Measurements from ENCODE around the gene HPX.

Gene HPX

DNA sequence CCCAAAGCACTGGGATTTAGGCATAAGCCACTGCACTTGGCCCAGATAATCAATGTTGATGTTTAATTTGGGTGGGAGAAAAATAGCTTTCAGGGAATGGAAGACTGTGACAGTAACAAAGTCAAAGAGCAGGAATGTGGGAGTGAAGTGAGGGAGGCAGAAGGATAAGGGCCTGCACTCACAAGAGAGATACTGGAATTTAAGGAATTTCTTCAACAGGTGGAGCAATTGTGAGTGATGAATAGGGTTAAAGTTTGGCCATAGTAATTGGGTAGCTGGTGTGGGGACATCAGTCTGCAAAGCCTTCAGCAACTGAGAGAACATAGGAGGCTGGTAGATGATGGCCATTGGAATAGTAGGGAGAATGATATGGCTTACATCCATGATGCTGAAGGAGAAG is 13.3 kb downstream of the HPX start:
- Mint-ChIP-seq H3K4me3 (no peak overlapping the region), H3K27me3 (peaks cover 21% of the 10 kb centered on the region)

GRCh38 chr11:6420677-6421076 is 20.1 kb downstream of the HPX start:
- Mint-ChIP-seq H3K36me3 (ENCODE audit: insufficient read depth) (no peaks in the 10 kb centered on the region), H3K27ac (ENCODE audit: low read depth) (no peak overlapping the region), H3K4me1 (peaks cover 5% of the 10 kb centered on the region), H3K4me3 (no peak overlapping the region), H3K27me3 (peaks cover 38% of the 10 kb centered on the region), H3K9me3 (no peaks in the 10 kb centered on the region)
- DNase-seq (ENCODE audit: low spot score in 2 of 2) (no peak), ATAC-seq (replicated peaks; ENCODE audit: extremely low read depth, poor library complexity, severe bottlenecking) (no peak)

More for the DNA sequence above, 13.3 kb downstream of the HPX start:
- Mint-ChIP-seq H3K4me1 (no peaks in the 10 kb centered on the region), H3K9me3 (no peaks in the 10 kb centered on the region), H3K27ac (ENCODE audit: low read depth) (no peak overlapping the region), H3K36me3 (ENCODE audit: insufficient read depth) (no peaks in the 10 kb centered on the region)
- ATAC-seq (replicated peaks; ENCODE audit: extremely low read depth, poor library complexity, severe bottlenecking) (no peak), DNase-seq (ENCODE audit: low spot score in 2 of 2) (no peak)

DNA sequence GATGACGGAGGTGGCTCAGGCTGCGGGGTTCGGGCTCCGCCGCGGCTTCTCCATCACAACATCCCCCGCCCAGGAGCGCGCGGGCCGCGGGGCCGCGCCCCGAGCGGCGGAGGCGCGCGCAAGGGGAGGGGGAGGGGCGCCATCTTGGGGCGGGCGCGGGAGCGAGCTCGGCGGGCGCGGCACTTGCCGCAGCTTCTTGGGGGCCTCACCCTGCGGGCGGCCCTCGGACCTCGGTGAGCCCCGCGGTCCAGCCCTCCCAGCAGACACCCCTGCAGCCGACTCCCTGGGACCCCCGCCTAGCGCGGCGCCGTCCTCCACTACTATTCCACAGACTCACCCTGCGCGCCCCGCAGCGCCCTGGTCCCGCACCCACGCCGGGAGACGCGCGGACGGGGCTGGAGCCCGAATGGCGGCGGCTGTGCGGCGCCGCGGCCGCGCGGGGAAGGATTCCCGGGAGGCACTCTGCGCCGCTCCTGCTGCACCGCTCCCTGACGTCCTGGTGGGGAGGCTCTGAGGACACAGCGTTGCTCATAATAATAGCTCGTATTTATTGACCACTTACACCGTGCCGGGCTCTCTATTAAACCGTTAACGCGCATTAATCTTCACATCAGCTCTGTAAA is 21.7 kb downstream of the HPX start, which contains the start of gene APBB1:
Gene APBB1, minus strand, starts transcription at position 86 of the 623 bp plus-strand sequence. CDS start 7,747 bp downstream, outside the sequence.
- Mint-ChIP-seq H3K4me3 (no peak within 1 kb of the TSS), H3K27ac (ENCODE audit: low read depth) (peak within 1 kb of the TSS; percentile 39), H3K36me3 (ENCODE audit: insufficient read depth) (no peaks in the 10 kb centered on the region), H3K9me3 (no peaks in the 10 kb centered on the region), H3K4me1 (peaks cover 5% of the 10 kb centered on the region), H3K27me3 (peaks cover 33% of the 10 kb centered on the region)
- peak; percentile 79 for ATAC-seq (replicated peaks; ENCODE audit: extremely low read depth, poor library complexity, severe bottlenecking)
- peak; percentile 51 to 57 for DNase-seq (ENCODE audit: low spot score in 2 of 2)

DNA sequence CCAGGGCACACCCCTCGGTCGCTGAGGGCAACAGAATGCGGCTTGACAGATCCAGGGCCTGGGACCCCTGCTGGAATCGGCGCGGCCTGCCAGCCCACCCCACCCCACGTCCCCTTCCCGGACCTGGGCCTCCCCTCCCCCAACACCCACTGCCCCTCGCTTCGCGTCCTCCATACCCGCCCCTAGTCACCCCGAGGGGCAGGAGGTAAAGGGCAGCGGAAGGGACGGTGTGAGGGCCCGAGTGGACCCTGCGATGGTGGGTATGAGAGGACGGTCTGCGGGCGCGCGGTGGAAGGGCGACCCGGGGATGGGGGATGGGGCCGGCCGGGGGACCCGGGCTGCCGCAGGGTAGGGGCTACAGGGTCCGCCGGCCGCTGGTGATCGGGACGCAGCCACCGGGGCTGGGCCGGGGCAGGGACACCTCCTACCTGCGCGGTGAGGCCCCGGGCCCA is 22.2 kb downstream of the HPX start:
- DNase-seq (ENCODE audit: low spot score in 2 of 2) = no peak
- H3K4me1 Mint-ChIP-seq = peaks cover 5% of the 10 kb centered on the region
- H3K9me3 Mint-ChIP-seq = no peaks in the 10 kb centered on the region
- H3K4me3 Mint-ChIP-seq = no peak overlapping the region
- no peaks in the 10 kb centered on the region for H3K36me3 Mint-ChIP-seq (ENCODE audit: insufficient read depth)
- no peak overlapping the region for H3K27ac Mint-ChIP-seq (ENCODE audit: low read depth)
- peaks cover 27% of the 10 kb centered on the region for H3K27me3 Mint-ChIP-seq
- ATAC-seq (replicated peaks; ENCODE audit: extremely low read depth, poor library complexity, severe bottlenecking) = peak; percentile 21

- Mint-ChIP-seq H3K4me3 (no peak overlapping the region), H3K9me3 (no peaks in the 10 kb centered on the region), H3K4me1 (peaks cover 8% of the 10 kb centered on the region), H3K27me3 (peaks cover 22% of the 10 kb centered on the region), H3K36me3 (ENCODE audit: insufficient read depth) (no peaks in the 10 kb centered on the region), H3K27ac (ENCODE audit: low read depth) (no peak overlapping the region)
- DNase-seq (ENCODE audit: low spot score in 2 of 2) = no peak
- no peak for ATAC-seq (replicated peaks; ENCODE audit: extremely low read depth, poor library complexity, severe bottlenecking)
Observed at GRCh38 chr11:6417907-6418556, 22.8 kb downstream of the HPX start.

DNA sequence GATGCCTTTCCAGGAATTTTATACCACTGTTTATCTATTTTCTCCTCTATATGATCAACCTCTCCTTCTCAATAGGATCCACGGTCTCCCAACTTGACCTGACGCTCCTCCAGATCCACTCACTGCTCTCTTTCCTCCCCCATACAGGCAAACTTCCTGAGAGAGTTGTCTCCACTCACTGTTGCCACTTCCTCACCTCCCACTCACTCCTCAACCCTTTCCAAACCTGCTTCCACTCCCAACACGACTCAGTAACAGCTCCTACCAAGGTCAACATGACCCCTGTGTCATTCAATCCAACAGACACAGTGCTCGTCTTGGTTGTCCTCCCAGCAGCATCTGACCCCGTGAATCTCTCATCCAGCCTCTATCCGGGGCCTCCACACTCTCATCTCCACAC is 25.0 kb downstream of the HPX start:
- Mint-ChIP-seq H3K27ac (ENCODE audit: low read depth) (no peak overlapping the region), H3K9me3 (no peaks in the 10 kb centered on the region), H3K4me3 (no peak overlapping the region), H3K36me3 (ENCODE audit: insufficient read depth) (no peaks in the 10 kb centered on the region), H3K27me3 (peaks cover 2% of the 10 kb centered on the region), H3K4me1 (peaks cover 15% of the 10 kb centered on the region)
- no peak for ATAC-seq (replicated peaks; ENCODE audit: extremely low read depth, poor library complexity, severe bottlenecking)
- DNase-seq (ENCODE audit: low spot score in 2 of 2) = no peak

DNA sequence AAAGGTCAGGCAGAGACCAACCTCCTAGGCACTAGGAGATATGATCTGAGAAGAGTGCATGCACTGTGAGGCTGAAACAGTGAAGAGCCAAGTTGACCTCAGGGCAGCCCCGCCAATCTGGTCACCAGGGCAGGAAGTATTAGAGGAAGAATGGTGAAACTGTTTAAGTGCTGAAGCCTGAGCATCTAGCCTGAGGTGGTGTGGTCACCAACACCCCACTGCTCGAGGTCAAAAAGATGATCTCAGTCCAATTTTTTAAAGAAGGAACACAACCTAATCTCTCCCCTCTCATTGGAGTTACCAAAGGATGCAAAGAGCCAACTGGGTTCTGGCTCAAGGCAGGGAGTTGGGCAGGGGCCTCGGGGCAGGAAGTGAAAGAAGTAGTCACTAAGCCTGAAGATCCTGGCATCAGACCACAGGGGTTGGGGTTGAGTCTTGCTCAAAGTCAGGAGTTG is 25.9 kb downstream of the HPX start:
- no peaks in the 10 kb centered on the region for H3K27me3 Mint-ChIP-seq
- no peak overlapping the region for H3K27ac Mint-ChIP-seq (ENCODE audit: low read depth)
- DNase-seq (ENCODE audit: low spot score in 2 of 2) (no peak), ATAC-seq (replicated peaks; ENCODE audit: extremely low read depth, poor library complexity, severe bottlenecking) (no peak)
- H3K9me3 Mint-ChIP-seq = no peaks in the 10 kb centered on the region
- no peak overlapping the region for H3K4me3 Mint-ChIP-seq
- H3K36me3 Mint-ChIP-seq (ENCODE audit: insufficient read depth) = peaks cover 2% of the 10 kb centered on the region
- peaks cover 15% of the 10 kb centered on the region for H3K4me1 Mint-ChIP-seq

DNA sequence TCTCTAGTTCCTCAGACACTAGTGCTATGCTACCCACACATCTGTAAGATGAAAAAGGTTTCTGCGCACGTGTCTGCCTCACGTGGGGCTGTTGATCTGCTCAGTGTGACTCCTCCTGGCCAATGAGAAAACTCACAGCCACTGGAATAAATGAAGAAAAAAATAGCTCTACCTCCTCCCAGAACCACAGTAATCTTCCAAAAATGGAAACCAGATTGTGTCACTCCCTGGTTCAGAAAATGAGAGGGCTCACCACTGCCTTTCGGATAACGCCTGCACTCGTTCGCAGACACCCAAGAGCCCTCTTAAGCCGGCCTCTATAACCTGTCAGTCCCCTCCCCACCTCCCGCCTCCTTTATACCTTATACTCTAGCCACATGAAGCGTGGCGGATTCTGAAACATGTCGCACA is 27.0 kb downstream of the HPX start:
- DNase-seq (ENCODE audit: low spot score in 2 of 2) (no peak), ATAC-seq (replicated peaks; ENCODE audit: extremely low read depth, poor library complexity, severe bottlenecking) (peak; percentile 48)
- H3K9me3 Mint-ChIP-seq = no peaks in the 10 kb centered on the region
- peaks cover 4% of the 10 kb centered on the region for H3K36me3 Mint-ChIP-seq (ENCODE audit: insufficient read depth)
- no peak overlapping the region for H3K27ac Mint-ChIP-seq (ENCODE audit: low read depth)
- H3K27me3 Mint-ChIP-seq = no peaks in the 10 kb centered on the region
- H3K4me3 Mint-ChIP-seq = no peak overlapping the region
- H3K4me1 Mint-ChIP-seq = peaks cover 10% of the 10 kb centered on the region

DNA sequence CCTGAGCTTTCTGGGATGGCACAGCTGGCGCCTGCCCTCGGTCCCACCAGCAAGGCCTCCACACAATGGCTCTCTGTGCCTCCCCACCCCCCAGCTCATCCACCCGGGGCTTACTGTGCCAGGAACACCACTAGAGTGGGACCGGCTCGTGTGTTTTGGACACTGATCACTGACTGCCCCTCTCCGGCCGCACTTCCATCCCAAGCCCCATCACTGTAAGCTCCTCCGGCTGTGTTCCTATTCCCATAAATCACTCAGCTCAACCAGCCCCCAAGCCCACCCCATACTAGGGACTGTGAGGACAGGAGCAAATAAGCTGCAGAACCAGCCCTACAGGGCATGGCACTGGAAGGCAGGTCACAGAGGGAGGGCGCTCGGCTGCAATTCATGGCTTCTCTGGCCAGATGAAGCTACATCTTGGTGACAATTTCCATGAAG is 29.2 kb downstream of the HPX start:
- no peak for DNase-seq (ENCODE audit: low spot score in 2 of 2)
- Mint-ChIP-seq H3K4me3 (no peak overlapping the region), H3K36me3 (ENCODE audit: insufficient read depth) (peaks cover 12% of the 10 kb centered on the region), H3K27me3 (no peaks in the 10 kb centered on the region), H3K9me3 (no peaks in the 10 kb centered on the region), H3K4me1 (peaks cover 25% of the 10 kb centered on the region), H3K27ac (ENCODE audit: low read depth) (no peak overlapping the region)
- no peak for ATAC-seq (replicated peaks; ENCODE audit: extremely low read depth, poor library complexity, severe bottlenecking)

DNA sequence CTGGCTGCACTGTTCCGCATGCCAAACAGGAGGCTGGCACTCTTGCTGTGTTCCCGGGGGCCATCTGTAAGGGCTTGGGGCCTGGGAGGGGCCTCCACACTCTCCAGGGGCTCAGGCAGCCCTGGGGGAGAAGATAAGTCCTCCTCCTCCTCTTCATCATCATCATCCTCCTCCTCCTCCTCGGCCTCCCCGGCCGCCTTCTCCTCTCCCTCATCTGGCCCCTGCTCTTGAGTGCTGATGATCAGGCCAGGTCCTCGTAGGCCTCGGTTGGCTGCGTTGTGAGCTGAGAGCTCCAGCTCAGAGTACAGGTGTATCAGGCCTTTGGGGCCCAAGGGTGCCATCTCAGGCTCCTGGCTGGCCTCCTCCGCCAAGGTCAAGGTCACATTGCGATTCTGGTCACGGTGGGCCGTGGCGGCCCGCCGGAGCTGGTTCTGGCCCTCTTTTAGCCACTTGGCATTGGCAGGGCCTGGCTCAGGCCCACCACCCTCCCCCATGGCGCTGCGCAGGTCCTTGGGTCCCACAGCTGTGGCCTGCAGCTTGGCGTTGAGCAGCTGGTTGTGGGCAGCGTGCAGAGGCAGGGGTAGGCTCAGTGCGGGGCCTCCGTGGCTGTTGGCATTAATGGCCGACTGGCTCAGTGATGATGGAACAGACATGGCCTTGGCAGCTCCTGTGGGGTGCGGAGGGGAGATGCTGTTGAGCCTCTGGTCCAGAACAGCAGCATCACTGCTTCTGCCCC is 29.9 kb downstream of the HPX start:
- DNase-seq (ENCODE audit: low spot score in 2 of 2) = no peak
- H3K27me3 Mint-ChIP-seq = no peaks in the 10 kb centered on the region
- H3K9me3 Mint-ChIP-seq = no peaks in the 10 kb centered on the region
- ATAC-seq (replicated peaks; ENCODE audit: extremely low read depth, poor library complexity, severe bottlenecking) = no peak
- H3K36me3 Mint-ChIP-seq (ENCODE audit: insufficient read depth) = peaks cover 12% of the 10 kb centered on the region
- peaks cover 32% of the 10 kb centered on the region for H3K4me1 Mint-ChIP-seq
- no peak overlapping the region for H3K4me3 Mint-ChIP-seq
- no peak overlapping the region for H3K27ac Mint-ChIP-seq (ENCODE audit: low read depth)

DNA sequence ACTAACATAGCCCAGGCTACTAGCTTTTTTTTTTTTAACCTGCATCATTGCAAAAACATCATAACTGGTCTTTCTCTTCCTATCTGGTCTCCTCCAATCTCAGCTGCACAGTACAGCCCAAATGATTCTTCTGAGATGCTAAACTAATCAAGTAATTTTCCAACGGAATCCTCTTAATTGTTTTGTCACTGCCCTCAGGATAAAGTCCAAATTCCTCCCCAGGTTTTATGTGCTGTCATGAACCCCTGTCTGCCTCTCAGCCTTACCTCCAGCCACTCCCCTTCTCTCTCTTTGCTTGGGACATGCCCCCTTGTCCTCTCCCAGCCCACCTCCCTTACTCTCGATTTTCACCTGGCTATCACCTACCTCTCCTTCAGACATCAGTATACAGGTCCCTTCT is 34.4 kb downstream of the HPX start:
- H3K4me3 Mint-ChIP-seq = peak overlapping the region; percentile 29
- H3K4me1 Mint-ChIP-seq = peaks cover 59% of the 10 kb centered on the region
- no peak for DNase-seq (ENCODE audit: low spot score in 2 of 2)
- H3K27ac Mint-ChIP-seq (ENCODE audit: low read depth) = peak overlapping the region; percentile 54
- no peak for ATAC-seq (replicated peaks; ENCODE audit: extremely low read depth, poor library complexity, severe bottlenecking)
- peaks cover 21% of the 10 kb centered on the region for H3K36me3 Mint-ChIP-seq (ENCODE audit: insufficient read depth)
- H3K9me3 Mint-ChIP-seq = no peaks in the 10 kb centered on the region
- H3K27me3 Mint-ChIP-seq = no peaks in the 10 kb centered on the region

DNA sequence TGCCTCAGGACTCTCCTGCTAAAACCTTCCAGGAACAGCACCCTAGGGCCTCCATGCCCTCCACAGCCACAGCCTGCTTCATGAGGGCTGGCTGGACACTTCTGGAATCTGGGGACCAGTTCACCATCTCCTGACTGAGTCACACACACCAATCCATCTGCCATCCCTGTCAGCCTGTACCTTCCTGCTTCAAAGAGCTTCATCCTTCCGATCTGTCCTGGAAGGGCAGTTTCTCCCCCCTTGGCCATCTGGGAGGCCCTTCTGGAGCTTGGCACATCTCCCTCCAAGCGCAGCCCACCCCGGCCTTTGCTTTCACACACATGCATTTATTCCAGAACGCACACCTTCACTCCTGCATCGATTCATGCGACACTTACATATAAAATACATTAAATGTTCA is 34.9 kb downstream of the HPX start:
- no peak for ATAC-seq (replicated peaks; ENCODE audit: extremely low read depth, poor library complexity, severe bottlenecking)
- Mint-ChIP-seq H3K27me3 (no peaks in the 10 kb centered on the region), H3K4me1 (peaks cover 64% of the 10 kb centered on the region), H3K4me3 (peak overlapping the region; percentile 29), H3K9me3 (no peaks in the 10 kb centered on the region), H3K27ac (ENCODE audit: low read depth) (peak overlapping the region; percentile 54), H3K36me3 (ENCODE audit: insufficient read depth) (peaks cover 21% of the 10 kb centered on the region)
- DNase-seq (ENCODE audit: low spot score in 2 of 2) = no peak
